Neural progenitor cell (in vitro differentiated cells): ENCODE measurements around the gene FLRT2. TPM values are rescaled to one million over a fixed set of nuclear protein-coding genes. Genes with fewer than 3 reads are reported as not detected.

Experiments used
- DNase-seq: peaks from one replicate; pipeline ENCODE4 v3.0.0-alpha.2; 2016; ENCODE audit warnings: low spot score
- H2AFZ ChIP-seq: fragments of 200-600 bp; sonication (generic); replicated peaks from 2 replicates; pipeline ENCODE4 v1.6.1; 2016; ENCODE audit warnings: antibody characterized with exemption
- H3F3A ChIP-seq: fragments of 200-600 bp; sonication (generic); 2 replicates; pipeline ENCODE4 v1.6.1; 2016; ENCODE audit warnings: antibody characterized with exemption, low read depth
- H3K27ac ChIP-seq: fragments of 200-600 bp; sonication (generic); 2 replicates; pipeline ENCODE4 v1.5.1; 2016; ENCODE audit warnings: mild to moderate bottlenecking
- H3K27me3 ChIP-seq: fragments of 200-600 bp; sonication (generic); 2 replicates; pipeline ENCODE4 v1.6.1; 2016; ENCODE audit warnings: mild to moderate bottlenecking, moderate library complexity
- H3K36me3 ChIP-seq: fragments of 200-600 bp; sonication (generic); 2 replicates; pipeline ENCODE4 v1.5.1; 2016
- H3K4me1 ChIP-seq: fragments of 200-600 bp; sonication (generic); 2 replicates; pipeline ENCODE4 v1.6.1; 2016; ENCODE audit warnings: mixed run types
- H3K4me2 ChIP-seq: fragments of 200-600 bp; sonication (generic); 2 replicates; pipeline ENCODE4 v1.6.1; 2016
- H3K4me3 ChIP-seq: fragments of 200-600 bp; sonication (generic); 2 replicates; pipeline ENCODE4 v1.5.1; 2016
- H3K79me2 ChIP-seq: fragments of 200-600 bp; sonication (generic); 2 replicates; pipeline ENCODE4 v1.6.1; 2016; ENCODE audit warnings: low read depth
- H3K9ac ChIP-seq: fragments of 200-600 bp; sonication (generic); 2 replicates; pipeline ENCODE4 v1.6.1; 2016
- H3K9me3 ChIP-seq: fragments of 200-600 bp; sonication (generic); 2 replicates; pipeline ENCODE4 v1.5.1; 2016; ENCODE audit warnings: low read depth
- H4K20me1 ChIP-seq: fragments of 200-600 bp; sonication (generic); 2 replicates; pipeline ENCODE4 v1.6.1; 2016; ENCODE audit warnings: low read depth
- H3K27ac Mint-ChIP-seq: 3 replicates; pipeline ENCODE4 v1.8.0; 2021; ENCODE audit warnings: mixed read lengths
- H3K27me3 Mint-ChIP-seq: 2 replicates; pipeline ENCODE4 v1.8.0; 2022; ENCODE audit warnings: low read depth, mild to moderate bottlenecking, inconsistent platforms, moderate library complexity, mixed read lengths; ENCODE audit not compliant: insufficient read depth
- H3K36me3 Mint-ChIP-seq: 3 replicates; pipeline ENCODE4 v1.8.0; 2021; ENCODE audit warnings: mixed read lengths
- H3K4me1 Mint-ChIP-seq: 3 replicates; pipeline ENCODE4 v1.8.0; 2021; ENCODE audit warnings: mixed read lengths
- H3K4me3 Mint-ChIP-seq: 3 replicates; pipeline ENCODE4 v1.8.0; 2021; ENCODE audit warnings: mild to moderate bottlenecking, moderate library complexity, mixed read lengths
- H3K9me3 Mint-ChIP-seq: 3 replicates; pipeline ENCODE4 v1.8.0; 2020; ENCODE audit warnings: mixed read lengths
- EZH2 ChIP-seq: fragments of 200-600 bp; sonication (generic); IDR thresholded peaks from 2 replicates; pipeline ENCODE4 v1.6.1; 2017; ENCODE audit warnings: antibody characterized with exemption, mild to moderate bottlenecking, moderate library complexity
- EZH2phosphoT487 ChIP-seq: fragments of 200-600 bp; sonication (generic); IDR thresholded peaks from 2 replicates; pipeline ENCODE4 v1.6.1; 2017; ENCODE audit warnings: antibody characterized with exemption
- total RNA-seq: library from RNA; depleted of rRNA; stranded (reverse); fragments of >200 nt; gene quantifications from 2 replicates; pipeline ENCODE4 v1.2.3, GENCODE V29; 2015; ENCODE audit warnings: low replicate concordance
- TF ChIP-seq, protein P1 (sequence below): fragments of 200-600 bp; sonication (generic); IDR thresholded peaks from 2 replicates; pipeline ENCODE4 v1.5.1; 2017; ENCODE audit warnings: antibody characterized with exemption, mild to moderate bottlenecking

FLRT2 gene
- total RNA-seq, 1 donor from 2014 or later = 8.5 TPM

DNA sequence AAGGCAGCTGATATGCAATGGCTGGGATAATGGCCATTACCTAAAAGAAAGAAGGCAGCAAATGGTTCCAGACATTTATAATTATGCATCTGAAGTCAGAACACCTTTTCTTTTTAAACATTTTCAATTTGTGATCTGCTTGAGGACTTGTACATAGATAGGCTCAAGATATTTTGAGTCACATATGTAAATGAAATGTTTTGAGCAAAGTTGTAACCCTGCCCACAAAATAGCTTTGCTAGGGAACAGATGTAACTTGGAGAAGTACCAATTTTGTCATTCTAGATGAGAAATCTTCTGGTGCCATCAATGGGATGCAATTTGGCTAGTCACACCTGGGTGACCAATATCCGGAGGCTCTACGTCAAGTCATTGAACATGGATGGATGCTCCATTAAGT, 123.1 kb downstream of the FLRT2 start:
- H3K4me3 Mint-ChIP-seq = no peak overlapping the region
- H3K9me3 ChIP-seq = no peaks in the 10 kb centered on the region
- H3K27ac ChIP-seq = no peak overlapping the region
- H4K20me1 ChIP-seq = no peaks in the 10 kb centered on the region
- H3K79me2 ChIP-seq = no peaks in the 10 kb centered on the region
- no peak overlapping the region for H3K4me3 ChIP-seq
- no peak overlapping the region for H3K9ac ChIP-seq
- no peaks in the 10 kb centered on the region for H3F3A ChIP-seq
- no peak overlapping the region for H3K4me2 ChIP-seq
- no peak for DNase-seq
- no peak overlapping the region for H3K27ac Mint-ChIP-seq
- H3K36me3 ChIP-seq = no peaks in the 10 kb centered on the region
- H3K27me3 ChIP-seq = no peaks in the 10 kb centered on the region
- no peaks in the 10 kb centered on the region for H3K27me3 Mint-ChIP-seq
- H2AFZ ChIP-seq = no peak overlapping the region
- H3K4me1 Mint-ChIP-seq = no peaks in the 10 kb centered on the region
- H3K4me1 ChIP-seq = no peaks in the 10 kb centered on the region
- no peaks in the 10 kb centered on the region for H3K9me3 Mint-ChIP-seq
- no peaks in the 10 kb centered on the region for H3K36me3 Mint-ChIP-seq
- TF ChIP-seq EZH2phosphoT487 = no peak
- no peak for TF ChIP-seq EZH2
- TF ChIP-seq, protein P1, sequence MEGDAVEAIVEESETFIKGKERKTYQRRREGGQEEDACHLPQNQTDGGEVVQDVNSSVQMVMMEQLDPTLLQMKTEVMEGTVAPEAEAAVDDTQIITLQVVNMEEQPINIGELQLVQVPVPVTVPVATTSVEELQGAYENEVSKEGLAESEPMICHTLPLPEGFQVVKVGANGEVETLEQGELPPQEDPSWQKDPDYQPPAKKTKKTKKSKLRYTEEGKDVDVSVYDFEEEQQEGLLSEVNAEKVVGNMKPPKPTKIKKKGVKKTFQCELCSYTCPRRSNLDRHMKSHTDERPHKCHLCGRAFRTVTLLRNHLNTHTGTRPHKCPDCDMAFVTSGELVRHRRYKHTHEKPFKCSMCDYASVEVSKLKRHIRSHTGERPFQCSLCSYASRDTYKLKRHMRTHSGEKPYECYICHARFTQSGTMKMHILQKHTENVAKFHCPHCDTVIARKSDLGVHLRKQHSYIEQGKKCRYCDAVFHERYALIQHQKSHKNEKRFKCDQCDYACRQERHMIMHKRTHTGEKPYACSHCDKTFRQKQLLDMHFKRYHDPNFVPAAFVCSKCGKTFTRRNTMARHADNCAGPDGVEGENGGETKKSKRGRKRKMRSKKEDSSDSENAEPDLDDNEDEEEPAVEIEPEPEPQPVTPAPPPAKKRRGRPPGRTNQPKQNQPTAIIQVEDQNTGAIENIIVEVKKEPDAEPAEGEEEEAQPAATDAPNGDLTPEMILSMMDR = no peak

DNA sequence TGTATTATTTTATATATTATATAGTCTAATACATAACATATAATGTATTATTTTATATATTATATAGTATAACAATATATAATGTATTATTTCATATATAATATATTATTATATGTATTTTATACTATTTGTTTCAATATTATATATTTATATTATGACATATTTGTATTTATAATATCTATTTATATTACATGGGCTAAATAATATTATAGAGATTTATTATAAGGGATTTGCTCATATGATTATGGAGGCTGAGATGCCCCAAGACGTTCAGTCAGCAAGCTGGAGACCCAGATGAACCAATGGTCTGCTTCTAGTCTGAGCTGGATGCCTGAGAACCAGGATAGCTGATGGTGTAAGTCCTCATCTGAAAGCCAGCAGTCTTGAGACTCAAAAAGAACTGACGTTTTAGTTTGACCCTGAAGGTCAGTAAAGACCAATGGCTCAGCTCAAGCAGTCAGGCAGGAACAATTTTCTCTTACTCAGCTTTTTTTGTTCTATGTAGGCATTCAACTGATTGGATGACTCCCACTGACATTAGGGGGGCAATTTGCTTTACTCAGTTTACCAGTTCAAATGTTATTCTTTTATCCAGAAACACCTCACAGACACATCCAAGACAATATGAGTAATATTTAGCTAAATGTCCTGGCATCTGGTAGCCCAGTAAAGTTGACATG, 130.4 kb downstream of the FLRT2 start:
- Mint-ChIP-seq H3K27ac (no peak overlapping the region), H3K9me3 (no peaks in the 10 kb centered on the region), H3K27me3 (no peaks in the 10 kb centered on the region), H3K4me1 (no peaks in the 10 kb centered on the region), H3K36me3 (no peaks in the 10 kb centered on the region), H3K4me3 (no peak overlapping the region)
- Histone ChIP-seq H3K4me2 (no peak overlapping the region), H3K79me2 (no peaks in the 10 kb centered on the region), H3K9me3 (no peaks in the 10 kb centered on the region), H3K36me3 (no peaks in the 10 kb centered on the region), H3K27me3 (no peaks in the 10 kb centered on the region), H3K27ac (no peak overlapping the region), H3K4me1 (peaks cover 7% of the 10 kb centered on the region), H3K9ac (no peak overlapping the region), H4K20me1 (no peaks in the 10 kb centered on the region), H2AFZ (no peak overlapping the region), H3K4me3 (no peak overlapping the region), H3F3A (peaks cover 6% of the 10 kb centered on the region)
- TF ChIP-seq EZH2phosphoT487 (no peak), EZH2 (no peak)
- TF ChIP-seq, protein P1 = no peak
- DNase-seq = no peak

DNA sequence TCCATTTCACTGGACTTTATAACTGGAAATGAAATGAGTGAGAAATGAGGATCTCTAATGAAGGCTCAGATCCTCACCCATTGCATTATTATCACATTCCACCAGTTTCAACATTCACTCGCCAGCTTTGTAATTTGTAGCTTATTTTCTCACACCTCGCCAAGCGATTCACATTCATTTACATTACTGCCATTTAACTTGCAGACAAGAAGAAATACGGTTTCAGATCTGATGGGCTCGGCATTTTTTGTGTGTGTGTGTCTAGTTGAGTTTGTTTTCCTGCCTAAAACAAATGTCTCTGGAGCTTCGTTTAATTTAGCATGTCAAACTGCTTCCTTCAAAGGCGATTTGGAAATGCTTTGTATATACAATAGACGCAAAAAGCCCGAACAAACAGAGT, 132.2 kb downstream of the FLRT2 start:
- Histone ChIP-seq H2AFZ (peak overlapping the region; percentile 71), H3K9me3 (no peaks in the 10 kb centered on the region), H3K27me3 (no peaks in the 10 kb centered on the region), H3K79me2 (no peaks in the 10 kb centered on the region), H3F3A (peaks cover 6% of the 10 kb centered on the region), H3K27ac (no peak overlapping the region), H3K36me3 (no peaks in the 10 kb centered on the region), H3K4me3 (no peak overlapping the region), H3K9ac (no peak overlapping the region), H3K4me1 (peaks cover 7% of the 10 kb centered on the region), H3K4me2 (no peak overlapping the region), H4K20me1 (no peaks in the 10 kb centered on the region)
- Mint-ChIP-seq H3K4me3 (no peak overlapping the region), H3K4me1 (no peaks in the 10 kb centered on the region), H3K36me3 (no peaks in the 10 kb centered on the region), H3K9me3 (no peaks in the 10 kb centered on the region), H3K27me3 (no peaks in the 10 kb centered on the region), H3K27ac (no peak overlapping the region)
- peak; percentile 16 for DNase-seq
- TF ChIP-seq, protein P1 = no peak
- TF ChIP-seq EZH2 (no peak), EZH2phosphoT487 (no peak)
